Lung (tissue), 12 donors: Measurements from ENCODE around the gene LIG1. TPM values are rescaled to one million over a fixed set of nuclear protein-coding genes. Genes with fewer than 3 reads are reported as not detected.
A peak's percentile ranks its signal among the peaks of the same experiment; 100 is the strongest.

Experiments
- ATAC-seq: fragments of 200-7000 bp; cut with Tn5 transposase; one replicate; pipeline ENCODE4 v1.9.1; 2020; ENCODE audit warnings: moderate number of reproducible peaks; ENCODE audit not compliant: insufficient read depth, low FRiP score
- DNase-seq, 3 donors: peaks; one replicate each; pipeline ENCODE4 v3.0.0-alpha.2; 2013 to 2017
- H3K27ac ChIP-seq, 2 donors: one replicate each; pipeline ENCODE4 v1.5.1; 2013; ENCODE audit warnings: mild to moderate bottlenecking in 2 of 2, moderate library complexity in 2 of 2, control low read depth in 1 of 2, inconsistent platforms in 1 of 2, low read depth in 1 of 2, low read length in 1 of 2
- H3K27me3 ChIP-seq, 3 donors: one replicate each; pipeline ENCODE4 v1.5.1; 2013; ENCODE audit warnings: low read length in 2 of 3; ENCODE audit not compliant: control insufficient read depth in 3 of 3, insufficient read depth in 3 of 3
- H3K36me3 ChIP-seq, 4 donors: one replicate each; pipeline ENCODE4 v1.5.1; 2013; ENCODE audit warnings: low read length in 4 of 4, mild to moderate bottlenecking in 1 of 4, moderate library complexity in 1 of 4; ENCODE audit not compliant: control insufficient read depth in 4 of 4, insufficient read depth in 4 of 4
- H3K4me1 ChIP-seq, 5 donors: one replicate each; pipeline ENCODE4 v1.5.1; 2013; ENCODE audit warnings: low read length in 5 of 5, mild to moderate bottlenecking in 2 of 5, moderate library complexity in 1 of 5; ENCODE audit not compliant: control insufficient read depth in 5 of 5, insufficient read depth in 5 of 5
- H3K4me3 ChIP-seq: one replicate; pipeline ENCODE4 v1.5.1; 2013; ENCODE audit warnings: mild to moderate bottlenecking, control low read depth, moderate library complexity
- H3K9ac ChIP-seq, 2 donors: one replicate each; pipeline ENCODE4 v1.5.1; 2013; ENCODE audit warnings: low read length in 2 of 2, control low read depth in 1 of 2; ENCODE audit not compliant: insufficient read depth in 1 of 2
- H3K9me3 ChIP-seq, 4 donors: one replicate each; pipeline ENCODE4 v1.5.1; 2013; ENCODE audit warnings: low read length in 3 of 4, mild to moderate bottlenecking in 1 of 4, moderate library complexity in 1 of 4; ENCODE audit not compliant: control insufficient read depth in 4 of 4, insufficient read depth in 3 of 4
- CTCF ChIP-seq: IDR thresholded peaks from 2 replicates; pipeline ENCODE4 v1.5.1; 2012; ENCODE audit warnings: mild to moderate bottlenecking; ENCODE audit errors: control extremely low read depth, extremely low read depth
- WGBS, 2 donors: extraction: QIAGEN DNeasy Blood & Tissue Kit; methylation state at CpG; one replicate each; pipeline ENCODE4 v1.1.7; 2013; 5-methylcytosine and 5-hydroxymethylcytosine counted together
- polyA plus RNA-seq, 2 donors: library from polyadenylated mRNA; stranded (reverse); fragments of 200-250 nt; gene quantifications; one replicate each; pipeline ENCODE4 v1.2.1, GENCODE V29; 2013
- total RNA-seq, 2 donors: library from RNA; depleted of rRNA in 1 of 2; stranded (reverse); fragments of >200 nt in 1 of 2; gene quantifications; one replicate each; pipeline ENCODE4 v1.2.1, GENCODE V29; 2014 to 2021
- donor health status: control.
- donor health status: control.
- donor health status: Bipolar disorder and iron deficiency.
- donor health status: healthy.
- donor health status: DM: yes; HTN: yes; CAD: no.

LIG1 gene
- total and polyA plus RNA-seq, 4 donors, result 10.6 to 40.5 (median 25.3) TPM

- WGBS, 2 donors, result 63 to 81% methylated on average over 12 of the region's 12 CpGs
- no peak overlapping the region for H3K9ac ChIP-seq
- H3K27ac ChIP-seq, result no peak overlapping the region
- DNase-seq, result peak in 2 of 3 donors; percentile 15 to 38
- H3K9me3 ChIP-seq, result no peaks in the 10 kb centered on the region
- H3K27me3 ChIP-seq, result no peaks in the 10 kb centered on the region
- H3K36me3 ChIP-seq, result peaks cover 0 to 19% (median 15%) of the 10 kb centered on the region in 4 donors
- no peak for TF ChIP-seq CTCF
- no peak overlapping the region for H3K4me3 ChIP-seq
- ATAC-seq, result no peak
- H3K4me1 ChIP-seq, result peaks cover 0 to 5% (median 0%) of the 10 kb centered on the region in 5 donors
Measured at GRCh38 chr19:48123907-48124651, 46.1 kb downstream of the LIG1 start.

- Histone ChIP-seq H3K27me3 (no peaks in the 10 kb centered on the region), H3K9ac (no peak overlapping the region), H3K36me3 (peaks cover 0 to 13% (median 12%) of the 10 kb centered on the region in 4 donors), H3K9me3 (no peaks in the 10 kb centered on the region), H3K4me1 (peaks cover 0 to 5% (median 0%) of the 10 kb centered on the region in 5 donors), H3K4me3 (no peak overlapping the region), H3K27ac (peak overlapping the region in 1 of 2 donors; percentile 69)
- TF ChIP-seq CTCF, result no peak
- WGBS, 2 donors, result 63 to 69% methylated on average over 14 of the region's 14 CpGs
- ATAC-seq (no peak), DNase-seq (no peak)
Measured at GRCh38 chr19:48122421-48122820, 47.7 kb downstream of the LIG1 start.

GRCh38 chr19:48121909-48122371 lies 48.2 kb downstream of the LIG1 start:
- no peak for TF ChIP-seq CTCF
- Histone ChIP-seq H3K4me1 (peaks cover 0 to 6% (median 0%) of the 10 kb centered on the region in 5 donors), H3K4me3 (no peak overlapping the region), H3K9ac (no peak overlapping the region), H3K27ac (peak overlapping the region in 1 of 2 donors; percentile 69), H3K27me3 (no peaks in the 10 kb centered on the region), H3K9me3 (no peaks in the 10 kb centered on the region), H3K36me3 (peaks cover 0 to 11% (median 9%) of the 10 kb centered on the region in 4 donors)
- WGBS, 2 donors, result 23 to 45% methylated on average over 10 of the region's 10 CpGs
- ATAC-seq (no peak), DNase-seq (peak; percentile 35 to 73 (median 49))
